HCT116 (cell line): ENCODE data around the gene NDUFS7. TPM values are rescaled to one million over a fixed set of nuclear protein-coding genes. Genes with fewer than 3 reads are reported as not detected.

Experiments
- ATAC-seq: fragments of 200-7000 bp; cut with Tn5 transposase; 2 replicates; pipeline ENCODE4 v1.9.1; 2020; ENCODE audit warnings: mild to moderate bottlenecking, moderate library complexity
- BruUV-seq: library from RNA; stranded (reverse); fragments of 400-500 nt; replicated peaks from 2 replicates; lab custom pipeline; 2021; lab: Mats Ljungman, UMichigan
- CTCF ChIA-PET: fragments of 300-600 bp; sonication (Branson Sonifier 250); formaldehyde crosslinking; loops from one replicate; lab custom pipeline; 2021; ENCODE audit warnings: antibody characterized with exemption; lab: Charles Lee
- POLR2A ChIA-PET: fragments of 300-600, 350-600 bp; sonication (Branson Sonifier 250); formaldehyde crosslinking; loops from one replicate; lab custom pipeline; 2021; ENCODE audit warnings: antibody characterized with exemption; lab: Charles Lee
- RAD21 ChIA-PET, 2 experiments: fragments of 300-600 bp; sonication (Branson Sonifier 250); formaldehyde crosslinking; loops; one replicate each; lab custom pipeline; 2023; ENCODE audit warnings: low total read pairs in 2 of 2; ENCODE audit not compliant: uncharacterized antibody in 2 of 2, unreplicated experiment in 2 of 2, low non-redundant PET in 1 of 2; lab: Charles Lee
- DNase-seq: peaks from one replicate; pipeline ENCODE4 v3.0.0-alpha.2; 2010; ENCODE audit warnings: low read depth, low spot score
- H2AFZ ChIP-seq: fragments of 200-600 bp; shearing (Covaris generic), sonication (generic); 2 replicates; pipeline ENCODE4 v1.6.1; 2017; ENCODE audit warnings: low read depth, mixed run types, mixed read lengths, antibody characterized with exemption, low read length; ENCODE audit not compliant: poor library complexity, severe bottlenecking
- H3K27ac ChIP-seq: 2 replicates; pipeline ENCODE4 v1.5.1; 2012; ENCODE audit warnings: low read depth, low read length
- H3K27me3 ChIP-seq: fragments of 200-600 bp; sonication (generic); 2 replicates; pipeline ENCODE4 v1.6.1; 2016; ENCODE audit warnings: mixed run types, low read length, mixed read lengths; ENCODE audit not compliant: insufficient read depth
- H3K36me3 ChIP-seq, 2 experiments: fragments of 200-500 bp in 1 of 2; fragments of 200-600 bp in 1 of 2; sonication (Bioruptor generic) in 1 of 2; sonication (generic) in 1 of 2; 2 replicates each; pipeline versions ENCODE4 v1.5.1 to v1.6.1; 2014 to 2016; ENCODE audit warnings: low read length in 2 of 2, inconsistent platforms in 1 of 2, mixed read lengths in 1 of 2, mixed run types in 1 of 2; ENCODE audit not compliant: insufficient read depth in 2 of 2, control insufficient read depth in 1 of 2
- H3K4me1 ChIP-seq, 2 experiments: fragments of 200-600 bp in 1 of 2; sonication (generic) in 1 of 2; 2 replicates each; pipeline versions ENCODE4 v1.5.1 to v1.6.1; 2012 to 2017; ENCODE audit warnings: low read length in 2 of 2, inconsistent platforms in 1 of 2, mild to moderate bottlenecking in 1 of 2, mixed read lengths in 1 of 2, mixed run types in 1 of 2, moderate library complexity in 1 of 2; ENCODE audit not compliant: insufficient read depth in 2 of 2, control insufficient read depth in 1 of 2
- H3K4me2 ChIP-seq: fragments of 200-600 bp; sonication (generic); 2 replicates; pipeline ENCODE4 v1.6.1; 2017; ENCODE audit warnings: mixed run types, low read length, mixed read lengths
- H3K4me3 ChIP-seq, 2 experiments: fragments of 200-600 bp in 1 of 2; sonication (generic) in 1 of 2; replicated peaks in 1 of 2; 2 replicates each; pipeline ENCODE4 v1.5.1; 2011 to 2016; ENCODE audit warnings: low read length in 2 of 2, control low read depth in 1 of 2, low read depth in 1 of 2, mild to moderate bottlenecking in 1 of 2, mixed read lengths in 1 of 2, mixed run types in 1 of 2
- H3K79me2 ChIP-seq: fragments of 200-600 bp; sonication (generic); 2 replicates; pipeline ENCODE4 v1.6.1; 2017; ENCODE audit warnings: mild to moderate bottlenecking, mixed run types, low read length, moderate library complexity, mixed read lengths; ENCODE audit not compliant: insufficient read depth
- H3K9ac ChIP-seq: fragments of 200-600 bp; sonication (generic); 2 replicates; pipeline ENCODE4 v1.6.1; 2016; ENCODE audit warnings: low read length, mixed read lengths
- H3K9me2 ChIP-seq: fragments of 200-600 bp; sonication (generic), shearing (Covaris generic); 2 replicates; pipeline ENCODE4 v1.6.1; 2017; ENCODE audit warnings: mixed run types, mild to moderate bottlenecking, moderate library complexity; ENCODE audit not compliant: insufficient read depth
- H3K9me3 ChIP-seq, 2 experiments: fragments of 200-500 bp in 1 of 2; fragments of 200-600 bp in 1 of 2; sonication (Bioruptor generic) in 1 of 2; sonication (generic) in 1 of 2; 2 replicates each; pipeline ENCODE4 v1.6.1; 2014 to 2017; ENCODE audit warnings: low read length in 2 of 2, mixed read lengths in 2 of 2, inconsistent platforms in 1 of 2, low read depth in 1 of 2, mild to moderate bottlenecking in 1 of 2, mixed run types in 1 of 2, moderate library complexity in 1 of 2; ENCODE audit not compliant: control insufficient read depth in 1 of 2, insufficient read depth in 1 of 2
- H4K20me1 ChIP-seq: fragments of 200-600 bp; sonication (generic), shearing (Covaris generic); 2 replicates; pipeline ENCODE4 v1.6.1; 2017; ENCODE audit warnings: mixed run types, mild to moderate bottlenecking, moderate library complexity; ENCODE audit not compliant: insufficient read depth
- CTCF ChIP-seq, 3 experiments: fragments of 200-600 bp in 1 of 3; sonication (generic) in 1 of 3; IDR thresholded peaks in 2 of 3; conservative IDR thresholded peaks in 1 of 3; 2 replicates each; pipeline ENCODE4 v1.5.1; 2012 to 2017; ENCODE audit warnings: low read depth in 2 of 3, low read length in 2 of 3, antibody characterized with exemption in 1 of 3, borderline replicate concordance in 1 of 3, control low read depth in 1 of 3, mild to moderate bottlenecking in 1 of 3, mixed read lengths in 1 of 3, mixed run types in 1 of 3, moderate library complexity in 1 of 3; ENCODE audit not compliant: insufficient read depth in 1 of 3
- EGR1 ChIP-seq: IDR thresholded peaks from 2 replicates; pipeline ENCODE4 v1.6.1; 2012; ENCODE audit warnings: low read depth
- ELF1 ChIP-seq: IDR thresholded peaks from 2 replicates; pipeline ENCODE4 v1.6.1; 2012; ENCODE audit warnings: low read depth, borderline replicate concordance
- EZH2 ChIP-seq: fragments of 200-600 bp; sonication (generic); IDR thresholded peaks from 2 replicates; pipeline ENCODE4 v1.6.1; 2017; ENCODE audit warnings: antibody characterized with exemption, mixed run types
- FOSL1 ChIP-seq: IDR thresholded peaks from 2 replicates; pipeline ENCODE4 v1.6.1; 2012; ENCODE audit warnings: low read depth
- JUND ChIP-seq: IDR thresholded peaks from 2 replicates; pipeline ENCODE4 v1.6.1; 2012
- MAX ChIP-seq: IDR thresholded peaks from 2 replicates; pipeline ENCODE4 v1.6.1; 2012
- POLR2A ChIP-seq: IDR thresholded peaks from 2 replicates; pipeline ENCODE4 v1.7.0; 2011; ENCODE audit warnings: borderline replicate concordance; ENCODE audit not compliant: insufficient read depth, insufficient read length; ENCODE audit errors: extremely low read depth
- POLR2AphosphoS5 ChIP-seq: IDR thresholded peaks from 2 replicates; pipeline ENCODE4 v1.6.1; 2011; ENCODE audit warnings: mild to moderate bottlenecking, low read depth, low read length, moderate library complexity
- SIN3A ChIP-seq: IDR thresholded peaks from 2 replicates; pipeline ENCODE4 v1.6.1; 2012; ENCODE audit warnings: low read depth
- SRF ChIP-seq: IDR thresholded peaks from 2 replicates; pipeline ENCODE4 v1.6.1; 2012; ENCODE audit warnings: low read depth
- ZBTB33 ChIP-seq: IDR thresholded peaks from 2 replicates; pipeline ENCODE4 v1.6.1; 2011; ENCODE audit warnings: mild to moderate bottlenecking, low read length, moderate library complexity; ENCODE audit not compliant: insufficient replicate concordance; ENCODE audit errors: extremely low read depth
- ZFX ChIP-seq: fragments of 450-650 bp; IDR thresholded peaks from 2 replicates; pipeline ENCODE4 v1.6.1; 2017
- ZNF274 ChIP-seq: fragments of 200-500 bp; sonication (Bioruptor generic); IDR thresholded peaks from 2 replicates; pipeline ENCODE4 v1.6.1; 2014; ENCODE audit warnings: mild to moderate bottlenecking, low read depth, low read length, inconsistent platforms
- intact Hi-C: fragments of 100-400 bp; cut with micrococcal nuclease; formaldehyde crosslinking; loops from 2 replicates; pipeline ENCODE4 v1.10.0; 2022
- total RNA-seq: library from RNA; stranded (reverse); gene quantifications from one replicate; pipeline ENCODE4 v1.2.1, GENCODE V29; 2021; ENCODE audit not compliant: unreplicated experiment
- TF ChIP-seq, protein P1 (sequence below): IDR thresholded peaks from 2 replicates; pipeline ENCODE4 v1.6.1; 2012

The NDUFS7 gene
- total RNA-seq, 1 experiment from 2014 or later: 114 TPM

DNA sequence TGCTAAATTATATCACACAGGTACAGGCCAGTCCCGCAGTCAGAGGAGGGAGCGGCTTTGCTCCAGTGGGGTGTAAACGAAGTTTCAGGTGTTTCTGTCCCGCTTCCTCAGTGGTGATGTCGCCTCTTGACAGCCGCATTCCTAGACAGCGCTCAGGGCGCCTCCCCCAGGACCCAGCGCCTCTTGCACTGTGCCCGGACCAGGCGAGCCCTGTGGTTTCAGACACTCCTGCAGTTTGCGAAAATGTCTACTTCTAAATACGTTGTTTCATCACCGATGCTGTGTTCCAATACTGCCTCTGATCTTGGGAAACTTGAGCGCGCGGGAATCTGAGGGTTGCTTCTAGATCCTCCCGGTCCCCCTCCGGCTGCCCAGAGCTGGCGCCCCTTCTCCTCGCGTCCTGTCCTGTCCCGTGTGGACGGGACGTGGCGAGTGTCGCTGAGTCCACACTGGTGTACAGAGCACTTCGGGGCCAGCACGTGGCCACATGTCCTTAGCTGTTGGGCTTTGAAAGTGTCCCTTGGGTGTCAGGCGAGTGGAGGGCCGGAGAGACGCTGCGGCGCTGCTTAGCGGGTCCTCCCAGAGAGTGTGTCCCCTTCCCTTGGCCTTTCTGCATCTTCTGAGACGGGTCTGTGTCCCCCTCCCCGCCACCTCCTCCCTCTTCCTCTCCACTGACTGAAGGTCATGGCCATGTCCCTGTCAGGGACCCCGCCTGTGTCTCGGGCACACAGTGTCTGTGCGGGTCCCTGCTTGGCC is 39.9 kb downstream of the NDUFS7 start:
- BruUV-seq: no TSS peak
- H3K4me2 ChIP-seq: no peak overlapping the region
- no peak overlapping the region for H3K4me3 ChIP-seq
- intact Hi-C loops: no loop called here
- DNase-seq (no peak), ATAC-seq (0 out of 2 replicates have a peak, but pooled peaks have one; percentile 20)
- H3K36me3 ChIP-seq: peaks cover 52 to 76% of the 10 kb centered on the region in 2 experiments
- ChIA-PET POLR2A (no interaction called here), RAD21 (no interaction called here), CTCF (no interaction called here)
- H3K9ac ChIP-seq: no peak overlapping the region
- TF ChIP-seq MAX: no peak
- no peak for TF ChIP-seq ZNF274
- no peak for TF ChIP-seq CTCF (IDR thresholded peaks at IDR 0.05 in 2 of 3, conservative IDR thresholded peaks at IDR 0.05 in 1 of 3; ENCODE audit: borderline replicate concordance in 1 of 3, insufficient read depth in 1 of 3, low read depth in 2 of 3, low read length in 2 of 3)
- TF ChIP-seq ZFX: no peak
- TF ChIP-seq ZBTB33: no peak
- TF ChIP-seq SIN3A: no peak
- no peak for TF ChIP-seq FOSL1
- TF ChIP-seq POLR2A: no peak
- TF ChIP-seq SRF: no peak
- TF ChIP-seq EGR1: no peak
- TF ChIP-seq ELF1: no peak
- TF ChIP-seq POLR2AphosphoS5: no peak
- TF ChIP-seq, protein P1, sequence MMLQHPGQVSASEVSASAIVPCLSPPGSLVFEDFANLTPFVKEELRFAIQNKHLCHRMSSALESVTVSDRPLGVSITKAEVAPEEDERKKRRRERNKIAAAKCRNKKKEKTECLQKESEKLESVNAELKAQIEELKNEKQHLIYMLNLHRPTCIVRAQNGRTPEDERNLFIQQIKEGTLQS: no peak
- TF ChIP-seq EZH2: no peak
- no peak for TF ChIP-seq JUND
- no peaks in the 10 kb centered on the region for H3K9me3 ChIP-seq
- H3K27me3 ChIP-seq: no peaks in the 10 kb centered on the region
- no peaks in the 10 kb centered on the region for H3K4me1 ChIP-seq
- H2AFZ ChIP-seq: no peak overlapping the region
- peaks cover 95% of the 10 kb centered on the region for H3K79me2 ChIP-seq
- no peaks in the 10 kb centered on the region for H4K20me1 ChIP-seq
- H3K9me2 ChIP-seq: no peaks in the 10 kb centered on the region
- no peak overlapping the region for H3K27ac ChIP-seq
